ENCODE results near the gene TFR2.

The TFR2 gene

DNA sequence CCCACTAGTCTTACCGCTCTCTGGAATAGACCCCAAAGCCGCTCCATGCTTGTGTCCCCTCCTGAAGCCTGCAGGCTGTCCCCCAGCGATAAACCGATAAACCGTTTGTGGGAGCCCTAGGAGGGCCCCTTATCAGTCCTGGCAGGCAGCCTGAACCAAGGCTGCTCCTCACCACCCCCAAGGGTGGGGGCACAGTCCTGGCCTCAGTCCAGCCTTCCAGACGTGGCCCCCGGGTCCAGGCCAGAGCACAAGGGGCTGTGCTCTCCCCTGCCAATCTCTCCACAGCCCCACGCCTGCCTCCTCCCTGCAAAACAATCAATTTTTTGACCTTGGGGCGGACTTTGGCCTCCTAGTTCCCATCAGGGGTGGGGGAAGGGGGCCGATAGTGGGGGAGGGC, at the start of gene TFR2:
Gene TFR2, minus strand, starts transcription at position 90 of the 397 bp plus-strand sequence. Its CDS starts 43 bp downstream, at position 47.
- no peak for DNase-seq

DNA sequence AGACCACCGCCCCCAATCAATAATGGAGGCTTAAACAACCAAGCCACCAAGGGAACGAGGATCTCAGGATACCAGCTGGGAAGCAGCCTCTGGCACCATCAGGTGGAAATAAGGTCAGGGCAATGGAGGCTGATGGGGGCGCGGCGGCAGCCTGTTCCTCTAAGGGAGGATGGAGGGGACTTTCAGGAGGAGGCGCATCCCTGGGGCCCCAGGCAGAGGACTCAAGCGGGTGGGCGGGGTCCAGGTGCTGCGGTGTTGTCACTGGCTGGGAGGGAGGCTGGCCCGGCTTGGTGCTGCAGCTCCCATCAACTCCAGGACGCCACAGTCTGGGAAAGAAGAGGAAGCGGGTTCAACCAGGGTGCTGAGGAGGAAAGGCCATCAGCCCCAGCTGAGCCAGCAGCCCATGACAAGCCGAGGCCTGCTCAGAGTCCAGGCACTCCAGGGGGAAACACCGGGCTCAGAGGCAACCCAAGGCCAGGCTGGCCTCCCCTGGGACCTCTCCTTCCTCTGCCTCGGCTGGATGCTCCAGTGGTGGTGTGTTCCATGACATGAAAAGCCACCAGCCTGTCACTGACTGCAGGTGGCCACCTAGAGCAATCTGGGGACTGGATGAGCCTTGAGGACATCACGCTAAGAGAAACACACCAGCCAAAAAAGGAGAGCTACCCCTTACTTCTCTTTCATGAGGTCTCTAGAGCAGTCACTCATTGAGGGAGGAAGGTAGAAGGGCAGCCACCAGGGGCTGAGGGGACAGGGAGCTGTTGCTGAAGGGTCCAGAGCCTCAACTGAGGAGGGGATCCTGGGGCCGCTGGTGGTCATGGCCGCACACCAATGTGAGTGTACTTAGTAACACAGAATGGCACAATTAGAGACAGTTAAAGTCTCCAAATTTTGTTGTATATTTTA, 48.1 kb upstream of the TFR2 start:
- no peak for DNase-seq

GRCh38 chr7:100688326-100688860, 47.0 kb upstream of the TFR2 start:
- DNase-seq = no peak

GRCh38 chr7:100687751-100688300, 46.5 kb upstream of the TFR2 start:
- no peak for DNase-seq

DNA sequence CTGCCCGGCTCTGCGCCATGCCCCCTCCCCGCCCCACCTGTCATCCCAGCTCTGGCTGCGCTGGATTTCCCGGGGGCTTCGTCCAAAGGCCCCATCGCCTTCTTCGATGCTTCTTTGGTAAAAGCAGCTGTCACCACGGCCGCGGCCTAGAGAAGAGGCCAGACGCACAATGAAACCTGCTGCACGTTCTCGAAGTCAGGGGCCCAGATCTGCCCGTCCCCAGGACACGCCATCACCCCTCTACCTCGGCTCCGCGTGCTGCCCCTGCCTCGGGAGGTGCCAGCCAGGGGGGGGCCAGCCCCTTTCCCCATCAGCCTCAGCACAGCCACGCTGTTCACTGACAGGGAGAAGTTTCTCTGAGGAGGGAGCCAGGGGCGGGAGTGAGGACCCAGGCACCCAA, 45.9 kb upstream of the TFR2 start:
- no peak for DNase-seq

- DNase-seq = no peak
Measured at GRCh38 chr7:100686822-100687211, 45.5 kb upstream of the TFR2 start.

GRCh38 chr7:100686201-100686821, 45.0 kb upstream of the TFR2 start:
- DNase-seq = no peak

DNA sequence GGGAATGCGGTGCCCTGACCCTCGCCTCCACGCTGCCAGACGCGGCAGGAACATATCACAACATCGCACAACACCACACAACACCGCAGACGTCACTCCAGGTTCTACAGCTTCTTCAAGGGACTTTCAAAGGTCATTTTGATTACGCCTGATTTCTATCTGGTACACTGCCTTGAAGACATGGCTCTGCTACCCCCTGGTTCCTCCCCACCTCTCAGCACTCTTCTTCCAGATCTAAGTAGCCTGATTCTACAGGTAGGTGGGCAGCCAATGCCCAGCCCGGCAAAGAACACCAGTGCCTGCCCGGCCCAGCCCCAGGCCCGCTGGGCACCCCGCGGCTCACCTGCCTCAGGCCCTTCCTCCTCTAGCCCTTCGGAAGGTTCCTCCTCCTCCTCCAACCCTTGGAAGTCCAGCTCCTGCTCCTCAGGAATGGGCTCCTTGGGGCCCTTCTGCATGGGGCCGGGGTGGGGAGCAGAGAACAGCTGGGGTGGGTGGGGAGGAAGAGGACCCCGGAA, 44.3 kb upstream of the TFR2 start:
- no peak for DNase-seq

- no peak for DNase-seq
Measured at GRCh38 chr7:100685049-100685605, 43.8 kb upstream of the TFR2 start.

DNA sequence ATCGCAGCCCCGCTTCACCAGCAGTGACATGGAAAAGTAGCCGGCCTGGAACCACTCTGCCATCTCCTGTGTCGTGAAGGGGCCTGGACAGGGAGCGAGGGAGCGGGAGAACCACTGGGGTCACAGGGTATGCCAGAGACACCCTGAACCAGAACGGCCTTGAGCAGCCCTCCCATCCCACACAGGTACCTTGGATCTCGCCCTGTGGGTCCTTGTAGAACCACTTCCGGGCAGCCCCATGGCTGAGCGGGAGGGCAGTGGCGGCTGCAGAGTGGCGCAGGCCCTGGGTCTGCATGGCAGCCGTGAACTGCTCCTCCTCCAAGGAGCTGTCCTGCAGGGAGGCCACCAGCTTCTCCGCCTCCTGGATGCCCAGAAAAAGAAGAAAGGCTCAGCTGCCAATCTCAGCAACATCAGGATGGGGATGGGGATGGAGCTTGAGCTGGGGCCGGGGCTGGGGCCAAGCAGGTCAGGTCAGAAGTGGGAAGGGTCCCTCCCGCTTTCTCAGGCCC, 43.2 kb upstream of the TFR2 start:
- DNase-seq = no peak

DNA sequence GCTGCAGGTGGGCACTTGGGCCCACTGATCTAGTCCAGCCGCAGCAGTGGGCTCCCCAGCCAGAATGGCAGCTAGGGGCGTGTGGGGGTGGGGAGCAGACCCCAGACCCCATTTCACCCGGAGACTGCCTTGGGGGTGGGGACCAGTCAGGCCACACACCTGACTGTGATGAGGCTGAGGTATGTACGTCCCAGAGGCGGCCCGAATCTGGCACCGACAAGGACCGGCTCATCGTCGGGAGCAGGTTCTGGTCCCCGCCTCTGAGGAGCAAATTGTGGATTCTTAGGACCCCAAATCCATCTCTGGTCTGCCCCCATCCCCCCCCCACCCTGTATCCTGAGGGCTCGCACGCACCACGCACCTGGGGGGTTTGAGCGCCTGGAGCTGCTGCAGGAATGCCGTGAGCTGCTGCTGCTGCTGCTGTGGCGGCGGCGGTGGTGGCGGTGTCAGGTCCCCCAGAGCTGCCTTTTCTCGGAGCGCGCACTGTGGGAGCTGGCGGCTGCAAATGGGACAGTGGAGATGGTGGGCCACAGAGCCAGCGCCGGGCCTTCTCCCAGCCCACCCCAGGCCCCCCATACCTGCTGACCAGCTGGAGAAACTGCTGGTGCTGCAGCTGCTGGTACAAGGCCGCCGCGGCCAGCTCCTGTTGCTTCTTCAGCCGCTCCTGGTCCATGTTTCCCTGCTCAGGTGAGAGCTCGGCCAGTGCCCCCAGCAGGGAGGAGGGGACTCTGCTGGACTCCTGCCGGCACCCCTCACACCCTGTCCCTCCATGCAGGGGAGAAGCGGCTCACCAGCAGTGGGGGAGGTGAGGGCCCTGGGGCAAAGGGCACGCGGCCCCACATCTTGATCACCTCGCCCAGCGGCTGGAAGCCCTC, 42.5 kb upstream of the TFR2 start:
- DNase-seq = no peak

DNA sequence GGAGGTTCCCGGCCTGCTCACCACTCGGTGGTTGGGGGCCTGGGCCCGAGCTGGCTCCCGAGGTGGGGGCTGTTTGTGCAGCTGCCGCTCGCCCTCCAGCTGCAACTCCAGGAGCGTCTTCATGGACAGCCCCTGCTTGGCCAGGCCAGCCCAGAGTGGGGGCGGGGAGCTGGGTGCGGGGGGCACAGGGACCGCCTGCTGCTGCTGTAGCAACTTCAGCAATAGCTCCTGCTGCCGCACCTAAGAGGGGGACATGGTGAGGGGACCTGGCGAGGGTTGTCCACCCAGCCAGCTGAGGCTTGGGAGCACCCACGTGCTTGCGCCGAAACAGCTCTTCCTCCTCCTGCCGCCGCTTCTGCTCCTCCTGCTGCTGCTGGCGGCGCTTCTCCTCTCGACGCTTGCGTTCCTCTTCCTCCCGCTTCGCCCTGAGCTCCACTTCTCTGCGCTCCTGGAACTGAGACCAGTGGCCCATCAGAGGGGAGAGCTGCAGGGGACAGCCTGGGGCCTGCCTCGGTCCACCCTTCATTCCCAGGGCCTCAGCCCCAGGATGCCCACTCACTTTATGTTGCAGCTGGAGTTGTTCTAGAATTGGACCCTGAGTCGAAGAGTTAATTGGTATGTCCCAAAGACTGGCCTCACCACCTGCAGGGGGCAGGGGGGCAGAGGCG, 41.8 kb upstream of the TFR2 start:
- no peak for DNase-seq

- DNase-seq = no peak
Measured at GRCh38 chr7:100682228-100682741, 40.9 kb upstream of the TFR2 start.

DNA sequence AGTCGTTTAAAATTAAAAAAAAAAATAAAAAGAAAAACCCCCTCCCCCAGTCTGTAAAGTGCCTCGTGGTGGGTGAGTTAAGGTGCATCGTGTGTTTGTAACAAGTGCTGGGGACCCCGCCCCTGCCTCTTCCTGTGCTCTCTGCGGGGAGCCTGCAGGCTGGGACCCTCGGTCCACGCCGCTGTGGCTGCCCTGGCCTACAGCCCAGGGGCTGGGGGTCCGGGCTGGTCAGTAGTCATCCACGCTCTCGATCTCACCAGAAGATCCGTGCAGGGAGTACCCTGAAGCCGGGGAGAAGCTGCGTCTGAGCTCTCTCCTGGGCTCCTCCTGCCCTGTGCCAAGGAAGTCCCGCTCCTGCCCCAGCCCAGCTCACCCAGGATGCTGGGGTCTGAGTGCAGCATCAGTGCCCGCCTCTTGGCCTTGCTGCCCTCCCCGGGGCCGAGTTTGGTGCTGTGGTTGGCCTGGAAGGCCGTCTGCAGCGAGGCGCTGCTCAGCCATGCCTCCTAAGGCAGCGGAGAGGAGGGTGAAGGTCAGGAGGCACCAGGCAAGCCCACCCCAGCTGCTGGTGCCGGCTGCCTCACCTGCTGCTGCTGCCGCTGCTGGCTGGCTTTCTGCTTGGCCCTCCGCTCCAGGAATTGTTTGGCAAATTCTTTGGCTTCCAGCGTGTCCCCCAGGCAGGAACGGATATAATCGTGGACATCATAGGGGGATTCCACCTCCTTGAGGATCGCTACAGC, 40.3 kb upstream of the TFR2 start:
- no peak for DNase-seq

DNA sequence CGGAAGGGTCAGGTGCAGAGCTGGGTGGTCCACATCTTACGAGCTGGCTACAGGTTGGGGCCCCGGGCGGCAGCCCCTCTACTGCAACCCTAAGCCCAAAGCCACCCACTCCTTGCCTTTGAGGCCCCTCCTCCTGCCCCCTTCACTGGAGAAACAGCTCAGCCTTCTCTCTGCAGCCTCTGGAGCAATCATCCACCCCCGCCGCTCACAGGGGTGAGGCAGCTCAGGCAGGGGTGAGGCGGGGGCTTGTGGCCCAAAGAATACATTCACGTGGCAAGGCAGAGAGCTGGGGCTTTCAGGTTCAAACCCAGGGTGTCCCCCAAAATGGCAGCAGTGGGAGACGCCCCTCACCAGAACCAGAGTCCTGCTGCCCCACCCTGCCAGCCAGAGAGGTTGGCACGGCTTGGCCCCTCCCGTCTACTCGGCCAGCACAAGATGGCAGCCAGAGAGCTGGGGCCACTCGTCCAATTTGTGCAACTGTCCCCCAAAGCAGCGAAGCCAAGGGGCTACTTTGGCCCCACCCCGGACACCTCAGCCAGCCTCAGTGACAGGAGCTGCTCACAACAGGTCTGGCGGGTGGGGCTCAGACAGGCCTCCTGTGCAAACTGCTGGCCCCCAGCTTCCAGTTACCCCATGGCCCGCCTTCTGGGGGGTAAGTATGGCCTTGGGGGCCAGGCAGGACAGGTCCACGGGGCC, 39.4 kb upstream of the TFR2 start:
- no peak for DNase-seq

DNA sequence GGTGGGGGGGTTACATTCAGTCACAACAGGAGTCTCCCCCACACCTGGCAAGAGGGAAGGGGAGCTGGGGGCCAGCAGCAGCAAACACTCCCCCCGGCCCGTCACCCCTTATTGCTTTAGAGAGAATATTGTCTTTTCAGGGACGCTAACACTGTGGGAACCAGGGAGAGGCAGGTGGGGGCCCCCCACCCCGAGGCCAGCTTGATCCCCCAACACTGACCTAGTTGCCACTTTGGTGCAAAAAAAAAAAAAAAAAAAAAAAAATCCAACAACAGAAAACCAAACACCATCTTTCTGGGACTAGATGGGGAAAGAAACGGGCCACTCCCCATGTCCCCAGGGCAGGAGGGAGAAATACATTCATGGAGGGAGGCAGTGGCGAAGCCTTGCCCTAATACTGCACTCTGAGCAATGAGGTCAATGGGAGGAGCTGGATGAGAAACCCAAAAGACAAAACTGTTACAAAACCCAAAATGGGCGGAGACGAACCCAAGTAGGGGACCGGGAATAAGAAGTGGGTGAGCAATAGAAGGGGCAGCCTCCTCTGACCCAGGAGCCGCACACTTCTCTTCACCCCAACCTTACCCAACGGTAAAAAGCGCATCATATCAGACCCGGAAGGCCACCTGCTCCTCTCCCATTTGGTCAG, 38.7 kb upstream of the TFR2 start:
- DNase-seq = no peak

DNA sequence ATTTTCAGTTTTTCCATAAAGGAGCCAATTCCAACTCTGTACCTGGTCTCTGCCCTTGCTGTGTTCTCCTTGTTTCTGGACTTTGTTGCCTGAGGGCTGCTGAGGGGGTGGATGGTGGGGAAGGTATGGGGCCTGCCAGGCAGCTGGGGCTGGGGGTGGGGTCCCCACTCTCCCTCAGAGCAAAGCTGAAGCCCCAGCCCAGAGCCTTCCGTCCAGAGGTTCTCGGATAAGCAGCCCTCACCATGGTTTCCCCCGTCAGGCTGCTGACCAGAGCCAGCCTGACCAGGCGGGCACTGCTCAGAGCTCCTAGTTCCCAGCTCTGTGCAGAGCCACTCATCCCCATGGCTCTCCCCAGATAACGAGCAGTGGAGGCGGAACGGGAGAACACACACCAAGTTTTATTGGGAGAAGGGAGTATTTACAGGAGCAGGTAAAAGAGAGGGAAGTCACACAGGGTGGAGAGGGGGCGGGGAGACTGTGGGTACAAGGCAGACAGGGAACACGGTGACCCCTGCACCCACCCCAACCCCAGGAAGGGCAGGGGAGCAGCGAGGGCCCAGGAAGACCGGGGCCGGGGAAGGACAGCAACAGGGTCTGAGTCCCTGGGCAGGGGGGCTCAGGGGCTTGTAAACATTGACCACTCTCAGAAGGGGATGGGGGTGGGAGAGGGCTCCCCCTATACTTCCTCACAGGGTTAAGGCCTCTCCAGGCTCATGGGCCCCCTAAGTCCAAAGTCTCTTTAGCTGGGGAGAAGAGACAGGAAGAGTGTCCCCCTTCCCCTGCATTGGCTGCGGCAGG, 38.0 kb upstream of the TFR2 start:
- no peak for DNase-seq

GRCh38 chr7:100678291-100678984, 37.1 kb upstream of the TFR2 start:
- no peak for DNase-seq
